ENCODE results near the gene FBXL4.

FBXL4 gene

DNA sequence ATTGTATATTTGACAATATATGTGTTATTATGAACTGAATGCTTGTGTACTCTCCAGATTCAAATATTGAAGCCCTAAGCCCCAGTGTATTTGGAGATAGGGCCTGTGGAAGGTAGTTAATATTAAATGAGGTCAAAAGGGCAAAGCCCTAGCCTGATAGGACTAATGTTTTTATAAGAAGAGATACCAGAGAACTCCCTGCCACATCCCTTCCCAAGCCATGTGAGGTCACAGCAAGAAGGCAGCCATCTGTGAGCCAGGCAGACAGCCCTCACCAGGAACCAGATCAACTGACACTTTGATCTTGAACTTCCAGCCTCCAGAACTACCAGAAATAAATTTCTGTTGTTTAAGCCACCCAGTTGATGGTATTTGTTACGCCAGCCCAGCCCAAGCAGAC, 36.4 kb upstream of the FBXL4 start:
- Mint-ChIP-seq H3K27ac (peak overlapping the region; percentile 72), H3K4me3 (no peak overlapping the region), H3K9me3 (no peaks in the 10 kb centered on the region), H3K27me3 (ENCODE audit: low read depth, poor library complexity) (peaks cover 8% of the 10 kb centered on the region), H3K4me1 (peaks cover 15% of the 10 kb centered on the region), H3K36me3 (ENCODE audit: low read depth) (no peaks in the 10 kb centered on the region)
- TF ChIP-seq, protein P1, sequence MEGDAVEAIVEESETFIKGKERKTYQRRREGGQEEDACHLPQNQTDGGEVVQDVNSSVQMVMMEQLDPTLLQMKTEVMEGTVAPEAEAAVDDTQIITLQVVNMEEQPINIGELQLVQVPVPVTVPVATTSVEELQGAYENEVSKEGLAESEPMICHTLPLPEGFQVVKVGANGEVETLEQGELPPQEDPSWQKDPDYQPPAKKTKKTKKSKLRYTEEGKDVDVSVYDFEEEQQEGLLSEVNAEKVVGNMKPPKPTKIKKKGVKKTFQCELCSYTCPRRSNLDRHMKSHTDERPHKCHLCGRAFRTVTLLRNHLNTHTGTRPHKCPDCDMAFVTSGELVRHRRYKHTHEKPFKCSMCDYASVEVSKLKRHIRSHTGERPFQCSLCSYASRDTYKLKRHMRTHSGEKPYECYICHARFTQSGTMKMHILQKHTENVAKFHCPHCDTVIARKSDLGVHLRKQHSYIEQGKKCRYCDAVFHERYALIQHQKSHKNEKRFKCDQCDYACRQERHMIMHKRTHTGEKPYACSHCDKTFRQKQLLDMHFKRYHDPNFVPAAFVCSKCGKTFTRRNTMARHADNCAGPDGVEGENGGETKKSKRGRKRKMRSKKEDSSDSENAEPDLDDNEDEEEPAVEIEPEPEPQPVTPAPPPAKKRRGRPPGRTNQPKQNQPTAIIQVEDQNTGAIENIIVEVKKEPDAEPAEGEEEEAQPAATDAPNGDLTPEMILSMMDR (IDR thresholded peaks at IDR 0.05) = no peak
- DNase-seq = peak; percentile 5

DNA sequence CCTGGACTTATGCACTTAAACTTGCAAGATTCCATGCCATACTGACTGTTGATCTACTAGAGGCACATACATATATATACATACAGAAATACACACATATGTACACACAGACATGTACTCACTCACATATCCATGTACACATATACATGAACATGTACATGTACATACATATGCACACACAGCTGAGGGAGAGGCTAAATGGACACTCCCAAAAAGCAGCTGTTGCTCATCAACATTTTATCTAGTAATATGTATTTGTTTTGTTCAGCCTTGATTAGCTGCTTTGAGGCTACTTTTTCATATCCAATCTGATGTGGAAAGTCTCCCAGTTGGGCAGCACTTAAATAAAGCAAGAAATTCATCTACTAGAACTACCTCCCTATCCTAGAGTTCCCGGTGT, 33.7 kb upstream of the FBXL4 start:
- Mint-ChIP-seq H3K4me3 (no peak overlapping the region), H3K27me3 (ENCODE audit: low read depth, poor library complexity) (peaks cover 2% of the 10 kb centered on the region), H3K9me3 (no peaks in the 10 kb centered on the region), H3K27ac (no peak overlapping the region), H3K36me3 (ENCODE audit: low read depth) (no peaks in the 10 kb centered on the region), H3K4me1 (peaks cover 15% of the 10 kb centered on the region)
- TF ChIP-seq, protein P1 (IDR thresholded peaks at IDR 0.05) = no peak
- DNase-seq = no peak

DNA sequence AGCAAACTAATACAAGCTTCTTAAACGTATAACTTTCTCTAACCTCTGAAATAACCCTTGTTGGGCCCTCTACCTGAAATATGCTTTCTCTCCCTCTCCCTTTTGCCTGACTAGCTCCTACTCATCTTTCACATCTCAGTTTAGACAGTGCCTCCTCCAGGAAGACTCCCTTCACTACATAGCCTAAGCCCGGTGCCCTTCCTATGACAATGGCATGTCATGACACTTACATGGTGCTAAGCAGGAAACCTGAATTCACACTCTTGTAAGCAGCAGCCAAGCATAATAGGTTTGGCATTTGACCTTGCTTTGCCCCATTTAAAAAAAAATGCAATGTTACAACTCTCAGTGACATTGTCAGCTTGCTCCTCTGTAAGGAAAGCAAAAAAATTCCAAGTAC, 33.1 kb upstream of the FBXL4 start:
- Mint-ChIP-seq H3K36me3 (ENCODE audit: low read depth) (no peaks in the 10 kb centered on the region), H3K27ac (no peak overlapping the region), H3K27me3 (ENCODE audit: low read depth, poor library complexity) (no peaks in the 10 kb centered on the region), H3K9me3 (no peaks in the 10 kb centered on the region), H3K4me3 (no peak overlapping the region), H3K4me1 (peaks cover 15% of the 10 kb centered on the region)
- DNase-seq = no peak
- TF ChIP-seq, protein P1 (IDR thresholded peaks at IDR 0.05) = no peak

DNA sequence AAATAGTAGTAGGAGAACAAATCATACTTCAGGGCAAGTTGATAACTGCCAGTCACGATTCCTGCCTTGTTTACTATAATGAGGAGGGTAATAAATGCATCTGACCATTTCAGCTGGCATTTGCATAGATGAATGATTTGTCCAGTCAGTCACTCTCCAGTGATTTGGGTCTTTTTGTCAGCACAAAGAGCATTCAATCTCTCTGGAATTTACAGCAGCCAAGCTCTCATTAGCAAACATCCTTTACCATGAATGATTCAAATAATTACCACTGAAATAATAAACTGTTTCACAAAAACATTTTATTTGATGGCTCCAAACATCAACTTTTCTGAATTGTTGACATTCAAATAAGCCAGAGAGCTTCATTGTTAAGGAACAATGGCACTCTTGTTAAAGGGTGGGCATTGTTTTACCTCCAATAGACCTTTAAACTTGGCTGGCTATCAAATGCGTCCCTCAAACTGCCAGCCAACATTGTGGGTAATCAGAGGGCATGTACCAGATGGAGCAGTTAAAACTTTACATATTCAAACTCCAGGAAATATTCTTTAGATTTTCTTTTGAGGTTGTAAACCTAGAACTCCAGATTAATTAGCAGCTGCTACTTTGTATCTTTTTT, 30.0 kb upstream of the FBXL4 start:
- Mint-ChIP-seq H3K36me3 (ENCODE audit: low read depth) (no peaks in the 10 kb centered on the region), H3K4me1 (peaks cover 9% of the 10 kb centered on the region), H3K4me3 (no peak overlapping the region), H3K27ac (no peak overlapping the region), H3K9me3 (no peaks in the 10 kb centered on the region), H3K27me3 (ENCODE audit: low read depth, poor library complexity) (no peaks in the 10 kb centered on the region)
- TF ChIP-seq, protein P1 (IDR thresholded peaks at IDR 0.05) = no peak
- DNase-seq = no peak

DNA sequence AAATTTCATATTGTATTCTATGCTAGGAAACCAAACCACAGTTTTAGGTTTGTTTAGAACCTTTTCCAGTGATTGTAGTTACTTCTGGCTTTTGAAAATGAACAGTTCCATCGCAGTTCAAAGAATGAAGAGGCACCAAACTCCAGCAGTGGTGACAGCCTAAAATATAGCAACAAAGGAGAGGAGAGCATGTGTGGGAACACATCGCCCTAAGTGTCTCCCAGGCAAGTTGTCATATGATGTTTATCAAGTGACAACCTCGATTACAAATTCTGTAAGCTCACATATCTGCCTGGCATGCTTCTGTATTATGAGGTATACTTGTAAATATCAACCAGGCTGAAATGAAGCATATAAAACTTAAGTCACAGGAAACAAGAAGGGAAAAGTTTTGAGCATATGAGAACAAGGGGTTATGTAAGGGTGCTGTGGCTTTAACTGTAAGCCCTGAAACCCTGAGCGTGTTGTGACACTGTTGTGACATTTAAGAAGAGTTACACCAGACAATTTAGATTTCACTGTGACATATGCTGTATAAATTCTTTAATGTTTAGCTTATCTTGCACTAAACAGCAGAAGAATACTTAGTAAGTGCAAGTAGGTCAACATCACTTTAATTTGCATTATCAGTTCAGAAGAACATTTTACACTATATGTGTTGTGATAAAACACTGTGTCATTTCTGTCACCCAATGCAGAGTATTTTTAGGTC, 29.1 kb upstream of the FBXL4 start:
- H3K9me3 Mint-ChIP-seq = no peaks in the 10 kb centered on the region
- H3K27ac Mint-ChIP-seq = no peak overlapping the region
- no peaks in the 10 kb centered on the region for H3K36me3 Mint-ChIP-seq (ENCODE audit: low read depth)
- TF ChIP-seq, protein P1 (IDR thresholded peaks at IDR 0.05) = no peak
- H3K4me1 Mint-ChIP-seq = peaks cover 9% of the 10 kb centered on the region
- no peak for DNase-seq
- H3K4me3 Mint-ChIP-seq = no peak overlapping the region
- H3K27me3 Mint-ChIP-seq (ENCODE audit: low read depth, poor library complexity) = no peaks in the 10 kb centered on the region

DNA sequence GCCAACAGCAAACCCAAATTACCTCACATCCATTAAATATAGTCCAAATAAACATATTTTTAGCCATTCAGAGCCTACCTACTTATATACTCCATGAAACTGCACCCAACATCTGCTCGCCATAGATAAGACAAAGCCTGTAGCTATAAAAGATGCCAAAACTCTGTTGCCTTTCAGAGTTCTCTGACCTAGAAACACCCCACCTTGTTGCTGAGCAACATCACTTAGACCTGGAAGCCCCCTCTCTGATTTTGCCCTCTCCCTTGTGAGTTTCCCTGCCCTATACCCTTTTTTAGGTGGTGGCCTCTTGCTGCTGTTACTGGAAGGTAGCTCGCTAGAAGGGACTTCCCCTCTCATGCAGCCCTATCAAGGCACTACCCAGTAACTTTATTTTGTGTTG, 27.7 kb upstream of the FBXL4 start:
- Mint-ChIP-seq H3K4me1 (peaks cover 3% of the 10 kb centered on the region), H3K4me3 (no peak overlapping the region), H3K9me3 (no peaks in the 10 kb centered on the region), H3K27ac (no peak overlapping the region), H3K27me3 (ENCODE audit: low read depth, poor library complexity) (no peaks in the 10 kb centered on the region), H3K36me3 (ENCODE audit: low read depth) (no peaks in the 10 kb centered on the region)
- DNase-seq = no peak
- TF ChIP-seq, protein P1 (IDR thresholded peaks at IDR 0.05) = no peak
